K562 (cell line): Measurements from ENCODE around the gene MTHFS. TPM values are rescaled to one million over a fixed set of nuclear protein-coding genes. Genes with fewer than 3 reads are reported as not detected.
A peak's percentile ranks its signal among the peaks of the same experiment; 100 is the strongest.

Experiments used
- ATAC-seq: fragments of 200-7000 bp; cut with Tn5 transposase; 3 replicates; pipeline ENCODE4 v1.9.1; 2020; ENCODE audit warnings: moderate library complexity
- BruUV-seq: library from RNA; stranded (reverse); fragments of 400-500 nt; replicated peaks from 2 replicates; lab custom pipeline; 2021; lab: Mats Ljungman, UMichigan
- CTCF ChIA-PET: fragments of 300-600 bp; formaldehyde crosslinking; extraction: SDS; loops from one replicate; lab custom pipeline; 2021; ENCODE audit warnings: low intra/inter-chr PET ratio; lab: Yijun Ruan, JAX
- POLR2A ChIA-PET: fragments of 300-600, 350-650 bp; sonication (Branson Sonifier 250); formaldehyde crosslinking; extraction: SDS; loops from one replicate; lab custom pipeline; 2021; ENCODE audit warnings: antibody characterized with exemption, inconsistent platforms; lab: Yijun Ruan, JAX
- DNase-seq, 4 experiments: peaks; one replicate each; pipeline versions ENCODE4 v3.0.0 to v3.0.0-alpha.2; 2011 to 2018; ENCODE audit warnings: low spot score in 3 of 4, mixed read lengths in 3 of 4; ENCODE audit errors: extremely low read depth in 1 of 4
- FAIRE-seq: peaks from 2 replicates; lab custom pipeline; 2011; peaks lifted over from hg19 to GRCh38; lab: Jason Lieb, UNC
- H2AFZ ChIP-seq: 2 replicates; pipeline ENCODE4 v1.6.0; 2011; ENCODE audit warnings: low read depth, low read length, control low read depth, inconsistent platforms
- H3K27ac ChIP-seq: fragments of 200-600 bp; 3 replicates; pipeline ENCODE4 v1.8.0; 2011; ENCODE audit warnings: low read depth, mild to moderate bottlenecking, control low read depth, inconsistent platforms, low read length, moderate library complexity, mixed read lengths; ENCODE audit errors: extremely low read depth
- H3K27me3 ChIP-seq, 2 experiments: fragments of 300-600 bp in 1 of 2; 2 replicates in 1 of 2; 3 replicates in 1 of 2; pipeline versions ENCODE4 v1.6.0 to v1.8.0; 2011; ENCODE audit warnings: inconsistent platforms in 2 of 2, low read length in 2 of 2, mild to moderate bottlenecking in 1 of 2, mixed read lengths in 1 of 2, moderate library complexity in 1 of 2; ENCODE audit not compliant: control insufficient read depth in 2 of 2, insufficient read depth in 2 of 2
- H3K36me3 ChIP-seq: fragments of 300-600 bp; 3 replicates; pipeline ENCODE4 v1.8.0; 2011; ENCODE audit warnings: mild to moderate bottlenecking, low read length, inconsistent platforms; ENCODE audit not compliant: control insufficient read depth, insufficient read depth
- H3K4me1 ChIP-seq, 2 experiments: fragments of 200-600 bp in 1 of 2; replicated peaks in 1 of 2; 2 replicates in 1 of 2; 3 replicates in 1 of 2; pipeline versions ENCODE4 v1.5.1 to v1.8.0; 2011; ENCODE audit warnings: inconsistent platforms in 2 of 2, low read length in 2 of 2, mild to moderate bottlenecking in 1 of 2, mixed read lengths in 1 of 2, moderate library complexity in 1 of 2; ENCODE audit not compliant: control insufficient read depth in 2 of 2, insufficient read depth in 2 of 2
- H3K4me2 ChIP-seq: 2 replicates; pipeline ENCODE4 v1.6.1; 2011; ENCODE audit warnings: low read length, control low read depth, inconsistent platforms, mixed read lengths; ENCODE audit not compliant: insufficient read depth
- H3K4me3 ChIP-seq: fragments of 200-600 bp; sonication (generic), shearing (Covaris generic); 2 replicates; pipeline ENCODE4 v1.5.1; 2016; ENCODE audit warnings: control low read depth, inconsistent platforms
- H3K79me2 ChIP-seq: fragments of 200-600 bp; 3 replicates; pipeline ENCODE4 v1.8.0; 2011; ENCODE audit warnings: low read length, inconsistent platforms; ENCODE audit not compliant: control insufficient read depth, insufficient read depth
- H3K9ac ChIP-seq, 2 experiments: 2 replicates each; pipeline versions ENCODE4 v1.6.0 to v1.6.1; 2011; ENCODE audit warnings: low read depth in 2 of 2, low read length in 2 of 2, control low read depth in 1 of 2, inconsistent platforms in 1 of 2, mild to moderate bottlenecking in 1 of 2, mixed read lengths in 1 of 2; ENCODE audit not compliant: insufficient read depth in 1 of 2
- H3K9me1 ChIP-seq: one replicate; pipeline ENCODE4 v1.6.0; 2011; ENCODE audit warnings: inconsistent platforms, mild to moderate bottlenecking, low read length, moderate library complexity; ENCODE audit not compliant: control insufficient read depth, insufficient read depth
- H3K9me3 ChIP-seq: replicated peaks from 2 replicates; pipeline ENCODE4 v1.5.1; 2011; ENCODE audit warnings: low read depth, low read length, inconsistent platforms; ENCODE audit not compliant: control insufficient read depth, insufficient read depth
- H4K20me1 ChIP-seq: replicated peaks from 2 replicates; pipeline ENCODE4 v1.6.1; 2011; ENCODE audit warnings: low read length, inconsistent platforms, mixed read lengths; ENCODE audit not compliant: control insufficient read depth, insufficient read depth
- DMBX1 ChIP-seq: fragments of 250-450 bp; sonication (Bioruptor Pico); IDR thresholded peaks from 2 replicates; pipeline ENCODE4 v1.8.0; 2022; ENCODE audit warnings: inconsistent platforms, mild to moderate bottlenecking, moderate library complexity, borderline replicate concordance
- FOSL1 ChIP-seq: fragments of 200-800 bp; sonication (Bioruptor generic); conservative IDR thresholded peaks from 2 replicates; pipeline ENCODE4 v1.6.1; 2016; ENCODE audit warnings: missing genetic modification characterization, missing compliant biosample characterization
- HNRNPLL ChIP-seq: fragments of 200-400 bp; formaldehyde crosslinking; IDR thresholded peaks from 2 replicates; pipeline ENCODE4 v1.6.1; 2017; ENCODE audit warnings: low read length, low read depth, mild to moderate bottlenecking; ENCODE audit not compliant: poor library complexity, severe bottlenecking
- LCOR ChIP-seq: sonication (generic); formaldehyde crosslinking; IDR thresholded peaks from 2 replicates; pipeline ENCODE4 v1.8.0; 2022; ENCODE audit warnings: mild to moderate bottlenecking, missing genetic modification reagents
- ZC3H8 ChIP-seq: fragments of 450-650 bp; IDR thresholded peaks from 2 replicates; pipeline ENCODE4 v1.6.1; 2017
- in situ Hi-C: fragments of 300-500 bp; cut with MboI; formaldehyde crosslinking; loops from 4 replicates; pipeline ENCODE4 v1.15.0; 2018; ENCODE audit warnings: inconsistent platforms, mixed read lengths
- intact Hi-C: fragments of 100-400 bp; cut with micrococcal nuclease; formaldehyde crosslinking; loops from 2 replicates; pipeline ENCODE4 v1.14.2; 2022
- polyA plus RNA-seq, 8 experiments: library from polyadenylated mRNA; depleted of rRNA in 4 of 8; stranded (reverse) in 5 of 8; unstranded in 3 of 8; fragments of >200 nt; fragmentation: Nextera tagmentation in 2 of 8; fragmentation: Illumina TruSeq in 1 of 8; extraction: Ambion mirVana in 2 of 8; extraction: Trizol in 1 of 8; gene quantifications; 2 replicates each; pipeline versions ENCODE4 v1.2.1 to v1.2.3, GENCODE V29; 2011 to 2014; ENCODE audit warnings: inconsistent platforms in 1 of 8, missing spikeins in 1 of 8
- total RNA-seq, 7 experiments: library from RNA; depleted of rRNA in 6 of 7; stranded (reverse); fragments of >200 nt in 6 of 7; fragmentation: Illumina TruSeq in 2 of 7; extraction: Trizol in 2 of 7; gene quantifications; 2 replicates each; pipeline versions ENCODE4 v1.2.1 to v1.2.3, GENCODE V29; 2011 to 2021; ENCODE audit warnings: low replicate concordance in 1 of 7

The MTHFS gene
- total and polyA plus RNA-seq, 9 of the 15 experiments (the other 6 are each of a cell fraction or from before 2014, with no cell fraction given): 17.8 to 79.3 (median 41.7) TPM

GRCh38 chr15:79875213-79875612 is 21.6 kb downstream of the MTHFS start (continued):
- no peak for TF ChIP-seq DMBX1 (CRISPR knock-in tag)
- TF ChIP-seq LCOR (CRISPR knock-in tag): no peak
- no peak for TF ChIP-seq ZC3H8

- DNase-seq (no peak), FAIRE-seq (no peak), ATAC-seq (no peak)
- no peaks in the 10 kb centered on the region for H3K4me1 ChIP-seq
- H3K27me3 ChIP-seq: no peaks in the 10 kb centered on the region
- H4K20me1 ChIP-seq: no peaks in the 10 kb centered on the region; the same call in 1 of the 2 replicates
- no peak overlapping the region for H3K9ac ChIP-seq
- CTCF ChIA-PET: no interaction called here
- no peaks in the 10 kb centered on the region for H3K9me1 ChIP-seq
- H3K79me2 ChIP-seq: peaks cover 19% of the 10 kb centered on the region; the same call in 1 of the 3 replicates
- H3K27ac ChIP-seq: no peak overlapping the region
- peaks cover 52% of the 10 kb centered on the region for H3K36me3 ChIP-seq
- no TSS peak for BruUV-seq
- in situ Hi-C loops: no loop called here
- H3K9me3 ChIP-seq: peaks cover 10% of the 10 kb centered on the region
- POLR2A ChIA-PET: interaction anchor here (0.5 to 3.2 kb wide), 6 partner anchors 9 to 223 kb away, joined by 3 to 24 read pairs (median 4); no protein-coding TSS in a partner anchor
- intact Hi-C loops: no loop called here
- no peak overlapping the region for H2AFZ ChIP-seq
- no peak overlapping the region for H3K4me3 ChIP-seq
- no peak for TF ChIP-seq HNRNPLL
- 0 out of 2 replicates have a peak, but pooled peaks have one; percentile 19 for TF ChIP-seq FOSL1 (tag)
- H3K4me2 ChIP-seq: no peak overlapping the region
Observed at GRCh38 chr15:79874242-79874641, 22.6 kb downstream of the MTHFS start.
